22Rv1 (cell line): ENCODE measurements around the gene CNNM4.

ENCODE experiments used
- H3K27ac ChIP-seq: fragments of 450-650 bp; 2 replicates; pipeline ENCODE4 v1.5.1; 2017
- ZFX ChIP-seq: fragments of 450-650 bp; IDR thresholded peaks from 2 replicates; pipeline ENCODE4 v1.6.1; 2017; ENCODE audit warnings: antibody characterized with exemption, borderline replicate concordance
- TF ChIP-seq, protein P1 (sequence below): fragments of 450-650 bp; IDR thresholded peaks from 2 replicates; pipeline ENCODE4 v1.5.1; 2017; ENCODE audit warnings: mild to moderate bottlenecking

Gene CNNM4

DNA sequence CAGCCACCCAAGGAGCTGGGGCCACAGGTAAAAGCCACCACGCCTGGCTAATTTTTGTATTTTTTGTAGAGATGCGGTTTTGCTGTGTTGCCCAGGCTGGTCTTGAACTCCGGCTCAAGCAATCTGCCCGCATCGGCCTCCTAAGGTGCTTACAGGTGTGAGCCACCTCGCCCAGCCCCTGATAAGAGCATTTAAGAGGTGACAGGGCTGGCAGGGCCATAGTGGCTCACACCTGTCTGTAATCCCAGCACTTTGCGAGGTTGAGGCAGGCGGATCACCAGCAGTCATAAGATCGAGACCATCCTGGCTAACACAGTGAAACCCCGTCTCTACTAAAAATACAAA, 46.4 kb downstream of the CNNM4 start:
- no peak overlapping the region for H3K27ac ChIP-seq
- TF ChIP-seq, protein P1, sequence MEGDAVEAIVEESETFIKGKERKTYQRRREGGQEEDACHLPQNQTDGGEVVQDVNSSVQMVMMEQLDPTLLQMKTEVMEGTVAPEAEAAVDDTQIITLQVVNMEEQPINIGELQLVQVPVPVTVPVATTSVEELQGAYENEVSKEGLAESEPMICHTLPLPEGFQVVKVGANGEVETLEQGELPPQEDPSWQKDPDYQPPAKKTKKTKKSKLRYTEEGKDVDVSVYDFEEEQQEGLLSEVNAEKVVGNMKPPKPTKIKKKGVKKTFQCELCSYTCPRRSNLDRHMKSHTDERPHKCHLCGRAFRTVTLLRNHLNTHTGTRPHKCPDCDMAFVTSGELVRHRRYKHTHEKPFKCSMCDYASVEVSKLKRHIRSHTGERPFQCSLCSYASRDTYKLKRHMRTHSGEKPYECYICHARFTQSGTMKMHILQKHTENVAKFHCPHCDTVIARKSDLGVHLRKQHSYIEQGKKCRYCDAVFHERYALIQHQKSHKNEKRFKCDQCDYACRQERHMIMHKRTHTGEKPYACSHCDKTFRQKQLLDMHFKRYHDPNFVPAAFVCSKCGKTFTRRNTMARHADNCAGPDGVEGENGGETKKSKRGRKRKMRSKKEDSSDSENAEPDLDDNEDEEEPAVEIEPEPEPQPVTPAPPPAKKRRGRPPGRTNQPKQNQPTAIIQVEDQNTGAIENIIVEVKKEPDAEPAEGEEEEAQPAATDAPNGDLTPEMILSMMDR, result no peak
- TF ChIP-seq ZFX, result no peak

DNA sequence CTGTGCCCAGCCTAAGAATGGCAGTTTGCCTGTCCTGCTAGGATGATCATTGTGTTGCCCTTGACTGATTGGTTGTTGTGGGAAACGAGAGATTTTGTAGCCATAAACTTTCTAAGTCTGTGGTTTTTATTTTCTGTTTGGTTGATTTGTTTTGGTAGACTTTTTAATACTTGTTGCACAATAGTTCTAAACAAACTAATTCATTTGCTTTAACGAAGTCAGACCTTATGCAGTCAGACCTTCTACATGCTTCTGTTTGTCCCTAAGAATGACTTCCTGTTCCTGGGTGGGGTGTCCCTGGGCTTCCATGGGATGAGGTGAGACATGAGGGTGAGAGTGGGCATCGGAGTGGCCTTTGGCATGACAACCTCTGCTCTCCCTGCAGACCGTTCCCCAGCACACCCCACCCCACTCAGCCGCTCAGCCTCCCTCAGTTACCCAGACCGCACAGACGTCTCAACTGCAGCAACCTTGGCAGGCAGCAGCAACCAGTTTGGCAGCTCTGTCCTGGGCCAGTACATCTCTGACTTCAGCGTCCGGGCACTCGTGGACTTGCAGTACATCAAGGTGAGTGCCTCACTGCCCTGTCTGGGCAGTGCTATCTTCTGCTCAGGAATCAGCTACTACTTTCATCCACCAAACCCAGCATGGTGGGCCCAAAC, 47.6 kb downstream of the CNNM4 start:
- H3K27ac ChIP-seq, result no peak overlapping the region
- TF ChIP-seq ZFX, result no peak
- TF ChIP-seq, protein P1, result no peak

DNA sequence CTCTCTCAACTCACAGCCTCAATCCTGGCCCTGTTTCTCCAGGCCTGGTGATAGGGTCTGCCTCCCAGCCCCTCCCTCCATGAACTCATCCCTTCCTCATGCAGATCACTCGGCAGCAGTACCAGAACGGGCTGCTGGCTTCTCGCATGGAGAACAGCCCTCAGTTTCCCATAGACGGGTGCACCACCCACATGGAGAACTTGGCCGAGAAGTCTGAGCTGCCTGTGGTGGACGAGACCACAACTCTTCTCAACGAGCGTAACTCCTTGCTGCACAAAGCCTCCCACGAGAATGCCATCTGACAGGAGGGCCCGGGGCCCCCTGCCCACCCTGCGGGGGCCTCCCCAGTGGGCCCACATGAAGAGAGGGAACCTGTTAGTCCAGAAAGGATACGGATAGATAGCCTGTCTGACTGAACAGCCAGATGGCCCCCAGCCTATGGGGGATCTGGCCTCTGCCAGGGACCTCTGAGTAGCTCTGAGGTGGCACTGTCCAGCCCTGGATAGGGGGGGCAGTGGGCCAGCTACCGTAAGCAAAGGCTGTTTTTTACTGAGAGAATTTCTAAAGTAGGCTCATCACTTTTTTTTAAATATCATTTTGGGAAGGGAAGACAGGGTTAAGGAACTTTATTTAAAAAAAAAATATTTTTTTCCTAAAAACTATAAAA, 48.6 kb downstream of the CNNM4 start:
- H3K27ac ChIP-seq, result no peak overlapping the region

DNA sequence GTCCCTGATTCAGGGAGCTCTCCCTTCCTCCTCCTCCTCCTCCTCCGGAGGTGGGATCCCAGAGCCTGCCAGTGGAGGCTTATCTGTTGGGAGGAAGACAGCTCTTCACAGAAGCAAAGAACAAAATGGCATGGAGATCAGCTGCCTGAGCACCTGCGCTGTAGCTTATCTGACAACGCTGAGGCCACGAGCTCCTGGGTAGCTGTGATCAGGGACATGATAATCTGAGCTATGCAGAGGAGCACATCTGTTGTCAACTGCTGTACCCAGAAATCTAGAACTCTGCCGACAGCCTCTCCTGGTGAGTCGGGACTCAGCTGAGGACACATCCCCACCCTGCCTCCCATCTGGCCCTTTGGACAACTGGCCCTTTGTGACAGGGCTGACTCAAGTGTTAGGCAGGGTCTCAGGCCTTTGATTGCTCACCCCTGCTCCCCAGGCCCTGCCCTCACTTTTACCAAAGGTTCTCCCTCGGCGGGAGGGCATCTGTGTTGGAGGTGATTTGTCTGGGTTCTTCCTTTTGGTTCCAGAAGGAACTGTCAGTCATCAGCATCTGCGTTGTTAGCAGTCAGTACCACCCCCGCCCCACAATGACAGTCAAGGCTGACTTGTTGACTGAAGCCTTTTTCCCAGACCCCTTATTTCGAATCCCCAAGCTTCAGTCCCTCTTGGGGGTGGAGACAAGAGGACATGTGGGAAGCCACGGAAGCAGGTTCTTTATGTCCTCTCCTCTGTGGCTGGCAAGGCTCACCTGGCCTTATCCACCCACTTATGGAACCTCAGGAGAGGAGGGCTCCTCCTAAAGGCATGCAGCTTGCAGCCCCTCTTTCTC, 49.5 kb downstream of the CNNM4 start:
- TF ChIP-seq, protein P1, result no peak
- TF ChIP-seq ZFX, result no peak
- H3K27ac ChIP-seq, result no peak overlapping the region

More for the DNA sequence above, 48.6 kb downstream of the CNNM4 start:
- TF ChIP-seq, protein P1, result no peak
- TF ChIP-seq ZFX, result no peak

DNA sequence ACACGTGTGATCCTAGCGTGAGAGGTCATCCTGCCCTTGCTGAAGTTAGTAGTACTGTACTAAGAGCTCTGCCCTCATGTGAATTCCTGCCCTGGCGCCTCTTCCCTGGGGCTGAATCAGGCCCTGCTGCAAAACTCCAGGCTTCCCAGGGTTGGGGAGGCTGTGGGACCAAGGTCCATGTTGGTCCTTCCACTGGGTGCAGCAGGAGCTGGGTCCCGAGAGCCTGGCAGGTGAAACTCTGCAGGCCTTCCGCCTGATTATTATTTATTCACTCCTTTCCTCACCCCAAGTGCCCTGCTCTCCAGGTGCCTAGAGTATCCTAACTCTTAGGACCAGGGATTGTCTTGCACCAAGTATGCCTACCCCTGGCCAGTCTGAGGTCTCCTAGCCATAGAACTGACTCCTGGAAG, 50.1 kb downstream of the CNNM4 start:
- no peak overlapping the region for H3K27ac ChIP-seq
- no peak for TF ChIP-seq ZFX
- TF ChIP-seq, protein P1, result no peak

DNA sequence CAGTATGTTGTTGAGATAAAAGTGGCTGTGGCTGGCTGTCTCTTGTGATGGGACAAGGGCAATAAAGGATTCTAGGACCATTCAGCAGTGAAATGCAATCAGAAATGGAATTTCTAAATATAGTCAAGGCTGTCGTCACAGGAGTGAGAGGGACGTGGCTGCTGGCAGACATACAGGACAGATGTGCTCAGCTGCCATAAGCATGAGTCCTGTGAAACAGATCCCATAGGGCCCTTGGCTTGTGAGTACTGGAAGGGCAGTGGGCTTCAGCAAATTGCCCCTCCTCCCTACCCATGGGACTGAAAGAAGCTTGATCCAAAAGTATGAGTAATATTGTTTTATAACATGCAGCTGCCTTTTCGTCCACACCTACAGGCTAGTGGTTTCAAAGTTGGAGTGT, 51.2 kb downstream of the CNNM4 start:
- TF ChIP-seq ZFX, result no peak
- TF ChIP-seq, protein P1, result no peak
- H3K27ac ChIP-seq, result no peak overlapping the region
